NK-92 treated with Interleukin-12 subunit alpha and Interleukin-12 subunit beta, amount 100 ng/mL, for 24 hours (cell line): Measurements from ENCODE around the gene TMEM38A.
"Not testable (repeated sequence)": the region's sequence is repeated elsewhere in the genome, so short reads cannot be mapped to it uniquely, and the experiment has no call there.

Experiments
- DNase-seq: peaks from one replicate; lab custom pipeline; 2025; lab: John Stamatoyannopoulos, UW

Gene TMEM38A

DNA sequence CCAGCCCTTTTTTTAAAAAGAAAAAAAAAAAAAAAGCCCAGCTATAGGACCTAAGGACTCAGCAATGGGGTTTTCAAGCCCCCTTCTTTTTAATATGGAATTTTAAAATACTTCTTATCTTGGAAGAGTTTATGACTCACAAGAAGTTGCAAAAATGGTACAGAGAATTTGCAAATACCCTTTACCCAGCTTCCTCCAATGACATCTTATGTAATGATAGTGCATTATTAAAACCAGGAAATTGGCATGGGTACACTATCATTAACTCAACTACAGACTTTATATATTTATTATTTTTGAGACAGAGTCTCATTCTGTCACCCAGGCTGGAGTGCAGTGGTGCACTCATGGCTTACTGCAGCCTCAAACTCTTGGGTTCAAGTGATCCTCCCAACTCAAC, 16.1 kb downstream of the TMEM38A start:
- no peak for DNase-seq

DNA sequence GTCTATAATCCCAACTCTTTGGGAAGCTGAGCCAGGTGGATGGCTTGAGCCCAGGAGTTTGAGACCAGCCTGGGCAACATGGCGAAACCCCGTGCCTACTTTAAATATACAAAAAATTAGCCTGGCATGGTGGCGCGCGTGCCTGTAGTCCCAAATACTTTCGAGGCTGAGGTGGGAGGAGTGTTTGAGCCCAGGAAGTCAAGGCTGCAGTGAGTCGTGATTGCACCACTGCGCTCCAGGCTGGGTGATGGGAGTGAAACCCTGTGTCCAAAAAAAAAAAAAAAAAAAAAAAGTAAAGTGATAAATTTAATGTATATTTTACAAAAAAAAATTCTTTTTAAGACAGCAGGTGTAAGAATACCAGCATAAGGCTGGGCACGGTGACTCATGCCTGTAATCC, 17.6 kb downstream of the TMEM38A start:
- DNase-seq, result no peak

DNA sequence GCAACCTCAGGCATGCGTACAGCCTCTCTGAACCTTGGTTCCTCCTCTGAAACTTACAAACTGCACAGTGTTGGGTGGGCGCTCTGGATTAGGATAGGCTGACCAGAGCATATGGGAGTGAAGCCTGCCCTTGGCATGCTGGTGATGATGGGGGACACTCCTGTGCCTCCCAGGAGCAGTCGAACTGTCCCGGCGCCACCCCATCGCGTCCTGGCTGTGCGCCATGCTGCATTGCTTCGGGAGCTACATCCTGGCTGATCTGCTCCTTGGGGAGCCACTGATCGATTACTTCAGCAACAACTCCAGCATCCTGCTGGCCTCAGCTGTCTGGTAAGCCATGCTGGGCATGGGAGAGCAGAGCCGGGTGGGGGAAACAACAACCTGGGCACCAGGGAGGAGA, 18.9 kb downstream of the TMEM38A start:
- no peak for DNase-seq

DNA sequence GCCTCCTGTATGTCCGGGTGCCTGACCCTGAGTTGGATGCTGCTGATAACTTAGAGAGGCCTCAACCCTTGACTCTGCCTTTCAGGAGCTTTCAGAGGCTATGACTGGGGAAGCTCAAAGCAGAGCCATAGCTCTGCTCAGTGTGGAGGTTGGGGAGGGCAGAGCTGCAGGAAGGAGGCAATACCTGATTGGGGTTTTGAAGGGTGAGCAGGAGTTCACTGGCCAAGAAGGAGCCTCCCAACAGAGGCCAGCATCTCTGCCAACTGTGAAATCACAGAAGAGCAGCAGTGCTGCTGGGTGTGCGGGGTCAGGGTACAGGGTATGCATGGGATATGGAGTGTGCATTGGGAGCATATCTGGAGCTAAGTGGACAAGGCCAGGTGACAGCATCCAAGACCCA, 21.6 kb downstream of the TMEM38A start:
- DNase-seq, result no peak

DNA sequence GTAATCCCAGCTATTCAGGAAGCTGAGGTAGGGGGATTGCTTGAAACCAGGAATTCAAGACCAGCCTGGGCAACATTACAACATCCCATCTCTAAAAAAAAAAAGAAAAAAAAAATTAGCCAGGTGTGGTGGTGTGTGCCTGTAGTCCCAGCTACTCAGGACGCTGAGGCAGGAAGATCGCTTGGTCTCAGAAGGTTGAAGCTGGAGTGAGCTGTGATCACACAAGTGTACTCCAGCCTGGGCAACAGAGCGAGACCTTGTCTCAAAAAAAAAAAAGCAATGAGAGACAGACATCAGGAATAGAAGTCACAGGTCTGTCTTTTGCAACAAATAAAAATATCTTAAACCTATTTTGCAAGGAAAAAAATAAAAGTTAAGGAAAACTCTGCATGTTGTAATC, 23.3 kb downstream of the TMEM38A start:
- DNase-seq, result no peak

DNA sequence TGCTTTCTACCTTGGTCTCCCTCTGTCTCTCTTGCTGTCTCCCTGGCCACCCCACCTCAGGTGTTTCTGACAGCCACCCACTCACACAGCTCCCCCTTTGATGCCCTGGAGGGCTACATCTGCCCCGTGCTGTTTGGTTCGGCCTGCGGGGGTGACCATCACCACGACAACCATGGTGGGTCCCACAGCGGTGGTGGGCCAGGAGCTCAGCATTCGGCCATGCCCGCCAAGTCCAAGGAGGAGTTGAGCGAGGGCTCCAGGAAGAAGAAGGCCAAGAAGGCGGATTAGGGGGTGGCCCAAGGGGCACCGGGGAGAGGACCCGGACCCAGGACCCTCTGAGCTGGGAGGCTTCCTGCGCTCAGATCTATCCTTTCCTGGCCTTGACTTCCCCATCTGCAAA, 27.1 kb downstream of the TMEM38A start:
- no peak for DNase-seq

DNA sequence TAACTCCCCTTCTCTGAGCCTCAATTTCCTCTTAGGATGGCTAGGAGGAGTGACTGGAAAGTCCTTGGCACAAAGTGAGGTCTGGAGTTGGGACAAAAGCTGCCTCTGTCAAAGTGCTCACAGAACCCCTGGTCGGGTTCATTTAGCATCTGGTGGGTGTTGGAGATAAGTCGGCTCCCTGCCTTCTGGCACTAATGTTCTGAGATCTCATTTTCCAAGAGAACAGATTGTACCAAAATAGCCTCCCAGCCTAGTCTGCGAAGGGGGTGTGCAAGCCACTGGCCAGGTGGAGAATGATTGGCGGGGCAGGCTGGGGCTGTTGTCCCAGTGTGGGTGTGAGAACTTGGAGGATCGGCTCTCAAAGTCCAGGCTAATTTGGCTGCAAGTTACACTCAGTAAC, 38.0 kb downstream of the TMEM38A start:
- DNase-seq, result no peak

DNA sequence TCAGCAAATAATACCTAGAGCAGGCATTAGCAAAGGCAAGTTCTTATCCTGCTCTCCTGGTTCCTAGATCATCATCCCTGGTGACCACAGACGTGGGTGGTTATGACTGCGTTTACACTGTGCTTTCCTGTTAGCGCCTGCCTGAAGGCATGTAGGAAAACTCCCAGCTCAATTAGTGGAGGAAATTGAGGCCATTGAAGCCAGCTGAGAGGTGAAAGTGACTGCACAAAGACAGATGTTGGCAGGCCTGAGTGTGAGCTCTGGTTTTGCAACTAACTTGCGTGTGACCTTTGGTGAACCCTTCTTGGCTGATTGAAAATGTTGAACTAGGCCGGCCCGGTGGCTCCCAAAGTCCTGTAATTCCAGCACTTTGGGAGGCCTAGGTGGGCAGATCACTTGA, 41.2 kb downstream of the TMEM38A start:
- no peak for DNase-seq

DNA sequence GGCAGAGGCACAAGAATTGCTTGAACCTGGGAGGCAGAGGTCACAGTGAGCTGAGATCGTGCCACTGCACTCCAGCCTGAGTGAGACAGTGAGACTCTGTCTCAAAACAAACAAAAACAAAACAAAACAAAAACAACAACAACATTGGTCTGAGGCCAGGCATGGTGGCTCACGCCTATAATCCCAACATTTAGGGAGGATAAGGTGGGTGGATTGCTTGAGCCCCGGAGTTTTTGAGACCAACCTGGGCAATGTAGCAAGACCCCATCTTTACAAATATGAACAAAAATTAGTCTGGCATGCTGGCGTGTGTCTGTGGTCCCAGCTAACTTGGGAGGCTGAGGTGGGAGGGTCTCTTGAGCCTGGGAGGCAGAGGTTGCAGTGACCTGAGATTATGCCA, 42.7 kb downstream of the TMEM38A start:
- DNase-seq, result no peak

DNA sequence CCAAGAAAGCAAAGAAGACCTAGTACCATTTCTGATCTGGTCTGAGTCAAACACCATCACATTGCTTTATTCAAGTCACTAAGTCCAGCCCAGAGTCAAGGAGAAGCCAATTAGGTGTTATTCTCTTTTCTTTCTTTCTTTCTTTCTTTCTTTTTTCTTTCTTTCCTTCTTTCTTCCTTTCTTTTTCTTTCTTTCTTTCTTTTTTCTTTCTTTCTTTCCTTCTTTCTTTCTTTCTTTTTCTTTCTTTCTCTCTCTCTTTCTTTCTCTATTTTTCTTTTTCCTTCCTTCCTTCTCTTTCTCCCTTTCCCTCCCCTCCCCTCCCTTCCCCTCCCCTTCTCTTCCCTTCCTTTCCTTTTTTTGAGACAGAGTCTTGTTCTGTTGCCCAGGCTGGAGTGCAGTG, 49.9 kb downstream of the TMEM38A start:
- not testable (repeated sequence) for DNase-seq

DNA sequence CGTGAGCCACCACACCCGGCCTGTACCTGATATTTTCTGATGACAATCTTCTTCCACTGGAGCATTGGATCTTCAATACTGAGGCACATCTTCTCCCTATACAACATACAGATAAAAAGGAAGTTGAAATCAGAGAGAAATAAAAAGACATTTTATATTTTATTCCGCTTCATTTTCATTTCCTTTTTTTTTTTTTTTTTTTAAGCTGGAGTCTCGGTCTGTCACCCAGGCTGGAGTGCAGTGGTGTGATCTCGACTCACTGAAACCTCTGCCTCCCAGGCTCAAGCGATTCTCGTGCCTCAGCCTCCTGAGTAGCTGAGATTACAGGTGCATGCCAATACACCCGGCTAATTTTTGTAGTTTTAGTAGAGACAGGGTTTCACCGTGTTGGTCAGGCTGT, 51.4 kb downstream of the TMEM38A start:
- DNase-seq, result not testable (repeated sequence)

DNA sequence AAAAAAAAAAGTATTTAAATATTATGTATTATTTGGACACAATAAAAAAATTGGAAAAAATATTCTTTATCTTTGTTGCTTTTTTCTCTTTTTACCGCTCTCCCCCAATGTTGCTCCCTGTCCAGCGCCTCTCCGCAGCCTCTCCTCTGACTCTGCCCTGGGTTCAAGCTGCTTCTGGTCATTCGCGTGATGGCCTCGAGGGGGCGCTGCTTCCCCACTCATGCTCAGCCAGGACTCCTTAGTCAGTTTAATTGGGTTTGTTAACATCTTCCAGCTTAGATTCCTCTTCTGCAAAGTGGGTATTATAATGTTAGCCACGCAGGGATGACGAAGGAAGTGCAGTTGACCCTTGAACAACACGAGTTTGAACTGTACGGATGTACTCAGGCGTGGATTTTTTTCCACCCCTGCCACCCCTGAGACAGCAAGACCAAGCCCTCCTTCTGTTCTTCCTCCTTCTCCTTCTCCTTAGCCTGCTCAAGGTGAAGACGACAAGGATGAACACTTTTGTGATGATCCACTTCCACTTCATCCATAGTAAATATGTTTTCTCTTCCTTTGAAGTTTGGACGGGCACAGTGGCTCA, 53.9 kb downstream of the TMEM38A start:
- DNase-seq, result peak; percentile 11

DNA sequence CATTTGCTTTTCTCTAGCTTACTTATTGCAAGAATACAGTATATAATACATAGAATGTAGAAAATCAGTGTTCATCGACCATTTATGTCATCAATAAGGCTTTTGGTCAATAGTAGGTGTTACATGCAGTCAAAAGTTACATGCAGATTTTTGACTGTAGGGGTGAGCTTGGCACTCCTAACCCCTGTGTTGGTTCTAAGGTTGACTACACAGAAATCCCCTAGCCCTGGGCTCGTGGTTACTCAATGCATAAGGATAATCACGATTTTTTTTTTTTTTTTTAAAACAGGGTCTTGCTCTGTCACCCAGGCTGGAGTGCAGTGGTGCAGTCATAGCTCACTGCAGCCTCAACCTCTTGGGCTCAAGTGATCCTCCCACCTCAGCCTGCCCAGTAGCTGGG, 54.7 kb downstream of the TMEM38A start:
- DNase-seq, result no peak

DNA sequence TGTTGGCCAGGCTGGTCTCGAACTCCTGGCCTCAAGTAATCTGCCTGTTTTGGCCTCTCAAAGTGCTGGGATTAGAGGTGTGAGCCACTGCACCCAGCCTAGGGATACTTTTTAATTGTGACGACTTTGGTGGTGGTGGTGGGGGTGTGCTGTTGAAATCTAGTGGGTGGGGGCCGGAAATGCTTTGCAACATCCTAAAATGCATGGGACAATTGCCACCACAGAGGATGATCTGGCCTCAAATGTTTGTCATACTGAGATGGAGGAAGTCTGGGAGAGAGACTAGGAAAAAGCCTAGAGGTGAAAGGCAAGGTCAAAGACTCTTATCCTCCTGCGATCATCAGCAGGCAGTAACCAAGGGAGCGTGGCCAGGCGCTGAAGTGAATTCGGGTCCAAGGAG, 60.1 kb downstream of the TMEM38A start:
- DNase-seq, result no peak

DNA sequence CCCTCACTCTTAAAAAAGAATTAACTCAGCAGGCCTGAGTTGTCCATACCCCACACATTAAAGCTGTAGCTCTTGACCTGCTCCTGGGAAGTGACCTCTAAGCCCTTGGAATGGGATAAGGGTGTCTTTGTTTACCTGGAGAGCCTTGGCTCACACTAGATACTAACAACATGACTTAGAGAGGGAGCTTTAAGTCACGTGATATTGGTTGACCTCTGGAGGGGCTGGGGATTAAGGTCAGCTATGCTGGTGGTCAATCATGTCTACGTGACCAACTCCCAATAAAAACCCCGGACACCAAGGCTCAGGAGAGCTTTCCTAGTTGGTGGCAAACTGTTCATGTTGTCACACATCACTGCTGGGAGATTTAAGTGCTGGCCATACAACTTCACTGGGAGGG, 61.7 kb downstream of the TMEM38A start:
- no peak for DNase-seq

DNA sequence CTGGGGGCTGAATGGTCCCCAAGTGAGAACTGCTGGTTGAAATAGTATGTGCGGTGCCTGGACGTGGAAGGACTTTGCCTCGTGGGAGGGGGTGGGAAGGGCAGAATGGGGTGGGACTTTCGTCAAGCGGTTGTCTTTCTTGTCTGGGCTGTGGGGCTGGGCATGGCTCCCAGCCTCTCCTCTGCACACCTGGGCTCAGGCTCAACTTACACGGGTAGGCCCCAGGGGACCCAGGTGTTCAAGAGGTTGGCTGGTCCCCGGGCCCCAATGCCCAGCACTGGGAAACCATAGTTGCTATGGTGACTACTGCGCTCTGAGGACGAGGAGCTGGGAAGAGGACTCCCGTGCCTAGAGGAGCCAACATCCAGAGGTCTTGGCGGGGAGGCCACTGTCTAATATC, 66.0 kb downstream of the TMEM38A start:
- no peak for DNase-seq

DNA sequence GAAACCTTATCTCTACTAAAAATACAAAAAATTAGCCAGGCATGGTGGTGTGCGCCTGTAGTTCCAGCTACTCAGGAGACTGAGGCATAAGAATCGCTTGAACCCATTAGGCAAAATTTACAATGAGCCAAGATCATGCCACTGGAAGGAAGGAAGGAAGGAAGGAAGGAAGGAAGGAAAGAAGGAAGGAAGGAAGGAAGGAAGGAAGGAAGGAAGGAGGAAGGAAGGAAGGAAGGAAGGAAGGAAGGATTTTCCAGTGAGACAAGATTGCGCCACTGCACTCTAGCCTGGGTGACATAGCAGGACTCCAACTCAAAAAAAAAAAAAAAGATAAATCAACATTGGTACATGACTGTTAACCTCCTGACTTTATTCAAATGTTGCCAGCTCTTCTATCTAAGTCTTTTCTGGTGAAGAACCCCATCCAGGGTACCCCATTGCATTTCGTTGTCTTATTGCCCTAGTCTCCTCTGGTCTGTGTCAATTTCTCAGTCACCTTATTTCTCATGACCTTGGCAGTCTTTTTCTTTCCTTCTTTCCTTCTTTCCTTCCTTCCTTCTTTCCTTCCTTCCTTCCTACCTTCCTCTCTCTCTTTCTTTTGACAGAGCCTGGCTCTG, 74.8 kb downstream of the TMEM38A start:
- not testable (repeated sequence) for DNase-seq

DNA sequence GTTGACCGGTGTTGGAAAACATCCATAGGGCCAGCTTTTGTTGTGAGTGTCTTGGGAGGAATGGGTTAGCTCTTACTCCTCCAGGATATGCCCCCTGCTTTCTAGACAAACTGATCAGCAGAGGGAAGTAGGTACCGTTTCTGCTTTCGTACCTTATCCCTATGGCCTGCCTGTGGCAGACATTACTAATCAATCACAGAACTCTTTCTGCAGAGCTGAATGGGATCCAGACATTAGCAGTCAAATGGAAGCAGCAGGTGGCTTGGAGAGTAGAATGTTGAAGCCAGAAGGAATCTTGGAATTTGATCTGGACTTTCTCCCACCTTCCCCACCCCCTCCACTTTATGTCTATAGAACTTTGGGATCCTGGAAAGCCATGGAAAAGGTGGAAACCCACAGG, 75.8 kb downstream of the TMEM38A start:
- no peak for DNase-seq

DNA sequence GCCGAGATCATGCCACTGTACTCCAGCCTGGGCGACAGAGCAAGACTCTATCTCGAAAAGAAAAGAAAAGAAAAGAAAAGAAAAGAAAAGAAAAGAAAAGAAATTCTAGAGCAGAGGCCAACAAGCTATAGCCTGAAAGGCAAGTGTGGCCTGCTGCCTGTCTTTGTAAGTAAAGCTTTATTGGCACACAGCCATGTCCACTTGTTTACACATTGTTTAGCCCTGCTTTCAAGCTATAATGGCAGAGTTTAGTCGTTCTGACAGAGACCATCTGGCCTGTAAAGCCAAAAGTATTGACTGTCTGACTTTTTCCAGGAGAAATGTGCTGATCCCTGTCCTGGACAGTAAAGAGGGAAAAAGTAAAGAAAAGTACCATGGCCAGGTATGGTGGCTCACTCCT, 77.0 kb downstream of the TMEM38A start:
- DNase-seq, result no peak

DNA sequence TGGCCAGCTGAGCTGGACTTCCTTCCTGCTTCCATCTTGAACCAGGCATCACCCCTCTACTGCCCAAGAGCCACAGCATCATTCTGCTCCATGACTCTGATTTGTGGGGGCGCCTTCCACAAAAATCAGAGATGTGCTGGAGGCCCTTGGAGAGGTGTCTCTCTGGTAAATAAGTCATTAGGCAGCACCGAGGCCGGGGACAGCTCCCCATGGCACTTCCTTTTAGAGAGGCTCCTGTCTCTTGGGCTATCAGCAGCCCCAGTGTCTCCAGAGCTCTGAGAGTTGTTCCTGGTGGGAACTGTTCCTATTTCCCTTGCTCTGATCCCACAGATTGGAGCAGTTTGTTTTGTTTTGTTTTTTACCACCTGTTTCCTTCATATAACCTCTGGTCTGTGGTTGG, 78.6 kb downstream of the TMEM38A start:
- no peak for DNase-seq
